Cardiac septum (tissue), 1 donor: ENCODE results near the gene PRKG1. TPM values are rescaled to one million over a fixed set of nuclear protein-coding genes. Genes with fewer than 3 reads are reported as not detected.
"Not testable (repeated sequence)": the region's sequence is repeated elsewhere in the genome, so short reads cannot be mapped to it uniquely, and the experiment has no call there.

ENCODE experiments used
- DNase-seq: peaks from one replicate; pipeline ENCODE4 v3.0.0-alpha.2; 2020; ENCODE audit warnings: low spot score
- intact Hi-C: fragments of 100-400 bp; cut with DNase I; formaldehyde crosslinking; loops from one replicate; pipeline ENCODE4 v1.14.0; 2022
- total RNA-seq: library from RNA; stranded (reverse); fragmentation: NEBNext Ultra II Directional; extraction: Animal tissue kit (Norgen Biotek cat#: 25700); gene quantifications from one replicate; pipeline ENCODE4 v1.2.1, GENCODE V29; 2021
- donor health status: DM: no; HTN: no; CAD: no.

PRKG1 gene
- total RNA-seq, 1 donor from 2014 or later, result 35.6 TPM

GRCh38 chr10:51244748-51245490, 170.6 kb downstream of the PRKG1 start:
- no peak for DNase-seq
- intact Hi-C loops, result loop anchor here (10.0 kb wide), 1 partner anchor 170 kb away; the partner anchor contains the start of gene PRKG1

DNA sequence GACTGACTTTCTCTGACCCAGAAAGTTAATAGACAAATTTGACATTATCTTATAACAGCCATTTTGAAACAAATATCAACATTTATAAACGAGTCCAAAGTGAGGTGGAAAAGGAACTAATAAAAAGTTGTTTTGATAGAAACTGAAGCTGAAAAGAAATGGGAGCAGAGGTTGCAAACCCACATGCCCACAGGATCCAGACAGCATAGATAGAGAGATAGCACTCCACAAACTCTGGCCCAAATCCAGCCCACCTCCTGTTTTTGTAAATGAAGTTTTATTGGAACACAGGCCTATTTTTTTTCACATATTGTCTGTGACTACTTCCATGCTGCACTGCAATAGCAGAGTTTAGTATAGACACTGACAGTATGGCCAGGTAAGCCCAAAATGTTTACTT, 171.9 kb downstream of the PRKG1 start:
- no peak for DNase-seq

DNA sequence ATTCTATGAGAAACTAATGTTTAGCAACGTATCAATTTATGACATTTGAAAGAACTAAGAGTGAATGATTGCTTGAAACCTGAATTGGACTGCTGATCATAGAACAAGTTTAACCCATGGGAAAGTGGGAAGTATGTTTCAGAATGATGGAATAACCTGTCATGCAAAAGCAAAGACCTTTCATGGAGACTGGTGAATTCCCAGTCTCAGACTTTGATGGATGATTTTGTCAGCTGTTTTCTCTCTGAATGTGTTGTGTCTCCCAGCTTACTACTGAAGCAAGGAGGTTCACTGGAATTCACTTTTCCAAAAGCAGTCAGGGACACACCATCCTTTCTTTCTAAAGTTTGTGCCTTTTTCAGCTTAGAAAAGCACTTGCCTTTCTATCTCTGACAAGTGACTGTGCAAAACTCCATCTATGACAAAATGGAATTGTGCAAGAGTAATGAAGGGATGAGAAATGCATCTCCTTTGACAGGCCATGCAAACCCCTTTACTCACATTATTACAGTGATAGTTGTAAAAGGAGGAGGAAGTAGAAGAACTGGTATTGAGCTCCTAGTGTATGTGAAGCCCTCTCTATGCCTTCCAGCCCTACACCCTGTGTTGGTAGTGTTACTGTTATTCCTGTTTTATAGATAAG, 176.1 kb downstream of the PRKG1 start:
- DNase-seq, result no peak
- intact Hi-C loops, result no loop called here

More for the DNA sequence above, 171.9 kb downstream of the PRKG1 start:
- intact Hi-C loops, result loop anchor here (10.0 kb wide), 1 partner anchor 171 kb away; the partner anchor contains the start of gene PRKG1

GRCh38 chr10:51251110-51251509, 176.8 kb downstream of the PRKG1 start:
- no peak for DNase-seq
- intact Hi-C loops, result no loop called here

DNA sequence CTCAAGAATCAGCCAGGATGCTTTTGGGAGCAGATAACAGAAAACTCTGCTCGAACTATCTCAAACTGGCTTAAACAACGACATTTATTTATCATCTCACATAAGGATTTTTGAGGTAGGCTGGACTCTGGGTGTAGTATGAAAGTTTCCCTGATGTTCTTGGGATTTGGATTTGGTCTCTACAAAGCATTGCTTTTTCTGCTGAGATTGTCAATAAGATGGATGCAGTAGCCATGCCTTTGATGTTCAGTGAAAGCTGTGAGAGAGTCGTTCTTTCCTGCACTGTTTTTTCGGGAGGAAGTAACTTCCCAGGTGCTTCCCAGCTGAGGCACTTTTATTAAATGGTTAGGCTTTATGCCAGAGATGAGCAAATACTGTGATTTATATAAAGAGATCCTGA, 181.1 kb downstream of the PRKG1 start:
- DNase-seq, result no peak
- intact Hi-C loops, result no loop called here

- no peak for DNase-seq
- intact Hi-C loops, result no loop called here
Measured at GRCh38 chr10:51257511-51258248, 183.4 kb downstream of the PRKG1 start.

DNA sequence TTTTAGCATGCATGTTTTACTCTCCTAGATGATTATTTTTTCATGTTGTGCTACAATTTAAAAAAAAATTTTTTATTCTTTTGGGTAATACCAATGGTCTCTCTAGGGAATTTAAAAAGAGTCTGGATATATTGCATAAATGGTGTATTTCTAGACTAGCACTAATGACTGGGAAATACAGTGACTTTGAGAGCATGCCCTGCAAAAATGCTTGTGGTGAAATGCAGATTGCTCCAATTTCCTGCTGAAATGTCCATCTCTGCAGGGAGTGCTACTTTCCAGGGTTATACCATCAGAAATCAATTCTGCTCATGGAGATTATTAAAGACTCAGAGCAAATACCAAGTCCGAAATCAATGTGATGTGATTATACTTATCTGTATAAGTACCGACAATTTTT, 186.1 kb downstream of the PRKG1 start:
- no peak for DNase-seq
- intact Hi-C loops, result no loop called here

- DNase-seq, result no peak
- intact Hi-C loops, result no loop called here
Measured at GRCh38 chr10:51266496-51266895, 192.2 kb downstream of the PRKG1 start.

DNA sequence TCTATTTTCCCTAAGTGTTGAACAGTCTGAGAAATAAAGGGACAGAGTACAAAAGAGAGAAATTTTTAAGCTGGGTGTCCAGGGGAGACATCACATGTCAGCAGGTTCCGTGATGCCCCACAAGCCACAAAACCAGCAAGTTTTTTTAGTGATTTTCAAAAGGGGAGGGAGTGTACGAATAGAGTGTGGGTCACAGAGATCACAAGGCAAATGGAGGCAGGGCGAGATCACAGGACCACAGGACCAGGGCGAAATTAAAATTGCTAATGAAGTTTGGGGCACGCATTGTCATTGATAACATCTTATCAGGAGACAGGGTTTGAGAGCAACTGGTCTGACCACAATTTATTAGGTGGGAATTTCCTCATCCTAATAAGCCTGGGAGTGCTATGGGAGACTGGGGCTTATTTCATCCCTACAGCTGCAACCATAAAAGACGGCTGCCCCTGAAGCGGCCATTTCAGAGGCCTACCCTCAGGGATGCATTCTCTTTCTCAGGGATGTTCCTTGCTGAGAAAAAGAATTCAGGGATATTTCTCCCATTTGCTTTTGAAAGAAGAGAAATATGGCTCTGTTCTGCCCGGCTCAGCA, 193.8 kb downstream of the PRKG1 start:
- intact Hi-C loops, DNase-seq: not testable (repeated sequence)

DNA sequence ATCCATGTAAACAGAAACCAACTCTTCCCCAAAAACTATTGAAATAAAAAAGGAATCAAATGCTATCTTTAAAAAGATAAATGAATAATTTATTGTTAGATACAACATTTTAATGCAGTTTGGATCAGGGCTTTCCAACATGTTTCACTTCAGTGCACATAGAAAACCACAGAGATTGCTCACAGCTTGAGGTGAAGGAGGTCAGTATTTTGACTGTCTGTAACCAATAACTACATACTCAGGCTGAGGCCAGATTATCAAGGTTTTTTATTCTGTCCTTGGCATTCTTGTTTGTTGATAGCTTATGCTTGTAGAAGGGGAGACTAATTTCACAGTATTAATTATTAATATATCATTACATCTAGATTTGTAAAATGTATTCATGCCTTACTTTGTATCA, 195.5 kb downstream of the PRKG1 start:
- intact Hi-C loops, result no loop called here
- DNase-seq, result no peak

- intact Hi-C loops, result no loop called here
- DNase-seq, result no peak
Measured at GRCh38 chr10:51270936-51271530, 196.7 kb downstream of the PRKG1 start.

DNA sequence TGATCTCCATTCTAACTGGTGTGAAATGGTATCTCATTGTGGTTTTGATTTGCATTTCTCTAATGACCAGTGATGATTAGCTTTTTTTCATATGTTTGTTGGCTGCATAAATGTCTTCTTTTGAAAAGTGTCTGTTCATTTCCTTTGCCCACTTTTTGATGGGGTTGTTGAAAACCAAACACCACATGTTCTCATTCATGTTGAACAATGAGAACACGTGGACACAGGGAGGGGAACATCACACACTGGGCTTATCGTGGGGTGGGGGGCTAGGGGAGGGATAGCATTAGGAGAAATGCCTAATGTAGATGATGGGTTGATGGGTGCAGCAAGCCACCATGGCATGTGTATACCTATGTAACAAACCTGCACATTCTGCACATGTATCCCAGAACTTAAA, 197.8 kb downstream of the PRKG1 start:
- intact Hi-C loops, DNase-seq: not testable (repeated sequence)

DNA sequence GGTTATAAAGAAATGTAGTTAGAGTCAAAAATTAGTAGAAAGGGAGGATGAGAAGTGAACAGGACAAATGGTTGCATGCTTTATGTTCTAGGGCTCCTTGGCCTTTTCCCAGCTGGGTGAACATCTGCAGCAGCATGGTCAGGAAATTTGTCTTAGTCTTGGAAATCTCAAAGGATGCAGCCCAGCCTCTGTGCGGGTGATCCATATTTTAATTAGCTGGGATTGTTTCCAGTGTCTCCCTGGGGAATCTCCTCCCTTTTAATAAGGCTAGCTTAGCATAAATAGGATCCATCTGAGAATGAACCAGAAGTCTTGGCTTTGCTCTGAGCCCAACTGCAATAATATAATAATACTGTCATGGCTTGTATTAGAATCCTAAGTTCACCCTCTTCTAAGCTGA, 198.3 kb downstream of the PRKG1 start:
- intact Hi-C loops, result no loop called here
- no peak for DNase-seq

DNA sequence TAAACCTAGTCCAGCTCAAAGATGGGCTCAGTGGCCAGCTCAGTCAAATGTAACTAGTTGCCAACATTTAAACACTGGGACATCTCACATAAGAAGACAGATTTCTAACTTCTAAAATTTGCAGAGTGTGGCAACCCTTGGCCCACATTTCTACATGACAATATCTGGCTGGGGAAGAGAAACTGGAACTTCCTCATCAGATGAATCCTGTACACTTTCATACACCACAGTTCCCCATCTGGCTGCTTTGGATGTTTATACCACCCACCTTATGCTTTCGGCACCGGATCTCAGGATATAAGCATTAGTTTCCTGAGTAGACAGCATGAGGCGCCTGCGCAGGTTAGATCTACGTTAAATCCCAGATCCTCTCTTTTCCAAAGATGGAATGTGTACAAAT, 199.3 kb downstream of the PRKG1 start:
- no peak for DNase-seq
- intact Hi-C loops, result no loop called here

- intact Hi-C loops, DNase-seq: not testable (repeated sequence)
Measured at GRCh38 chr10:51276097-51276496, 201.8 kb downstream of the PRKG1 start.

GRCh38 chr10:51281387-51281786, 207.1 kb downstream of the PRKG1 start:
- DNase-seq, intact Hi-C loops: not testable (repeated sequence)

DNA sequence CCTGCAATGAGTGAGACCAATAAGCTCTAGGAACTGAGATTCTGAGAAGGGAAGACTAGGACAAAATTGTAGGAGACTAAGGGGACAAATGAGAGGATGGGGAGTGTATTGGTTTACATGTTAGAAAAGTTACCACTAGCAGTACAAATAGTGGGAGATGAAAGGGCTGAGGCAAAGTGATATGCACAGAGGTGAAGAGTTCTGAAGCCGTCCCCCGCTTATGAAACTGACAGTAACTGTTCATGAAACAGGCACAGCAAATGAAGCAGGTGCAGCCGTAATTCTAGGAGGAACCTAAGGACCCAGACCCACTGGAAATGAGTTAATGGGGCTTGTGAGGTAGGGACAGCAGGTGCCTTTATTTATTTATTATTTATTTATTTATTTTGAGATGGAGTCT, 211.3 kb downstream of the PRKG1 start:
- no peak for DNase-seq
- intact Hi-C loops, result no loop called here

- intact Hi-C loops, result no loop called here
- no peak for DNase-seq
Measured at GRCh38 chr10:51288511-51288910, 214.2 kb downstream of the PRKG1 start.

DNA sequence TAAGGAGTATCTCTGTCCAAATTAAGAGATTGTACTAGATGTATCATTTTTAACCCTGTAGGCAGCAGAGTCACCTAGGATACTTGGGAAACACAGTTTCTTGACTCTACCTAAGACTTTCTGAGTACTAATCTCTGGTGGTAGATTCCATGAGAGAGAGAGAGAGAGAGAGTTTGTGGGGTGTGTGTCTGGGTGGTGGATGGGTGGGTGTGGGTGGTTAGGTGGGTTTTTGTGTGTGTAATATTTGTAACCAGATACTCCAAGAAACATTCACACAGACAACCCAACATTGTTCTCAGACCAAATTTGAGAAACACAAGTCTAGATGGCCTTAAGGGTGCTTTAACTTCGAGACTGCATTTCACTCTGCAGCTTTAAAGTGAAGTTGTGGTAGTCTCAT, 215.2 kb downstream of the PRKG1 start:
- intact Hi-C loops, result no loop called here
- no peak for DNase-seq

DNA sequence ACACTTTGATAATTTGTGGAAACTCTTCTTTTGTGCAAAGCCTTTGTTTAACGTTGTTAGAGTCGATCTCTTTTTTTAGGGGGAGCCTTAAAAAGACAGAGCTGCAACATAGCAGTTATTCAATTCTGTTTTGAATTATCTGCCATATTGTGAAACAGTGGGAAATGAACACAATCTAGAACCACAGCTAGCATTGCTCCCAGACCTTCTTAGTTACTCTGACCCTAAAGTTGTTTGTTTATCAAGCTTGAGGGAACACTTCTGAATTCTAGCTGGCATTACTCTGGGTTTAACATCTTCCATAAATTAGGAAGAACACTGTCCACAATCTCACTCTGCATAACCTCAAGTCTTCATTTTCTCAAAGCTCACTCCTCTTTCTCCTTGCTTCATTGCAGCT, 217.7 kb downstream of the PRKG1 start:
- DNase-seq, result no peak
- intact Hi-C loops, result no loop called here
